ENCODE measurements around the gene PSG3. TPM values are rescaled to one million over a fixed set of nuclear protein-coding genes. Genes with fewer than 3 reads are reported as not detected.

Gene PSG3
- total RNA-seq, 3 donors from 2014 or later (not counting 1 experiment from before 2014, with no cell fraction given) = not detected

- TF ChIP-seq CTCF (IDR thresholded peaks at IDR 0.05) = no peak
- no peak overlapping the region for H3K27ac Mint-ChIP-seq
- no peak overlapping the region for H3K27ac ChIP-seq (ENCODE audit: low read length)
- WGBS (ENCODE audit: insufficient coverage) = 33% methylated on average over 18 of the region's 22 CpGs
- intact Hi-C loops (cut with micrococcal nuclease) = no loop called here
- ATAC-seq (no peak), DNase-seq (no peak)
- H3K27me3 Mint-ChIP-seq (ENCODE audit: low read depth in 2 of 2) = peaks cover 33 to 54% of the 10 kb centered on the region in 2 donors
- no peaks in the 10 kb centered on the region for H3K9me3 ChIP-seq (ENCODE audit: control insufficient read depth, insufficient read depth, low read length)
- no peaks in the 10 kb centered on the region for H3K9me3 Mint-ChIP-seq
- no peaks in the 10 kb centered on the region for H3K36me3 ChIP-seq (ENCODE audit: control insufficient read depth, insufficient read depth, low read length)
- H3K4me1 Mint-ChIP-seq = no peaks in the 10 kb centered on the region
- peaks cover 2% of the 10 kb centered on the region for H3K27me3 ChIP-seq (ENCODE audit: control insufficient read depth, insufficient read depth, low read length)
- H3K4me1 ChIP-seq (ENCODE audit: control insufficient read depth, insufficient read depth, low read length) = no peaks in the 10 kb centered on the region
- H3K4me3 Mint-ChIP-seq = no peak overlapping the region
- H3K36me3 Mint-ChIP-seq = no peaks in the 10 kb centered on the region
- H3K4me3 ChIP-seq (ENCODE audit: low read length) = no peak overlapping the region
Measured at GRCh38 chr19:42697884-42698283, 42.4 kb downstream of the PSG3 start.

GRCh38 chr19:42695811-42696503 is 44.3 kb downstream of the PSG3 start:
- H3K4me1 Mint-ChIP-seq = no peaks in the 10 kb centered on the region
- WGBS (ENCODE audit: insufficient coverage) = 88% methylated on average over 11 of the region's 12 CpGs
- intact Hi-C loops (cut with micrococcal nuclease) = no loop called here
- no peaks in the 10 kb centered on the region for H3K4me1 ChIP-seq (ENCODE audit: control insufficient read depth, insufficient read depth, low read length)
- H3K27ac ChIP-seq (ENCODE audit: low read length) = no peak overlapping the region
- H3K4me3 Mint-ChIP-seq = no peak overlapping the region
- no peaks in the 10 kb centered on the region for H3K9me3 Mint-ChIP-seq
- peaks cover 2% of the 10 kb centered on the region for H3K27me3 ChIP-seq (ENCODE audit: control insufficient read depth, insufficient read depth, low read length)
- H3K36me3 Mint-ChIP-seq = no peaks in the 10 kb centered on the region
- H3K9me3 ChIP-seq (ENCODE audit: control insufficient read depth, insufficient read depth, low read length) = no peaks in the 10 kb centered on the region
- H3K27ac Mint-ChIP-seq = no peak overlapping the region
- TF ChIP-seq CTCF (IDR thresholded peaks at IDR 0.05) = no peak
- DNase-seq = no peak
- H3K36me3 ChIP-seq (ENCODE audit: control insufficient read depth, insufficient read depth, low read length) = no peaks in the 10 kb centered on the region
- ATAC-seq = no peak
- no peak overlapping the region for H3K4me3 ChIP-seq (ENCODE audit: low read length)
- peaks cover 38 to 74% of the 10 kb centered on the region in 2 donors for H3K27me3 Mint-ChIP-seq (ENCODE audit: low read depth in 2 of 2)

- WGBS (ENCODE audit: insufficient coverage) = 25% methylated on average over 5 of the region's 5 CpGs
- DNase-seq (no peak), ATAC-seq (no peak)
- Histone ChIP-seq H3K4me3 (ENCODE audit: low read length) (no peak overlapping the region), H3K36me3 (ENCODE audit: control insufficient read depth, insufficient read depth, low read length) (no peaks in the 10 kb centered on the region), H3K4me1 (ENCODE audit: control insufficient read depth, insufficient read depth, low read length) (no peaks in the 10 kb centered on the region), H3K27me3 (ENCODE audit: control insufficient read depth, insufficient read depth, low read length) (peaks cover 2% of the 10 kb centered on the region), H3K27ac (ENCODE audit: low read length) (no peak overlapping the region), H3K9me3 (ENCODE audit: control insufficient read depth, insufficient read depth, low read length) (no peaks in the 10 kb centered on the region)
- Mint-ChIP-seq H3K27ac (no peak overlapping the region), H3K4me3 (no peak overlapping the region), H3K36me3 (no peaks in the 10 kb centered on the region), H3K9me3 (no peaks in the 10 kb centered on the region), H3K4me1 (no peaks in the 10 kb centered on the region), H3K27me3 (ENCODE audit: low read depth in 2 of 2) (peaks cover 24 to 67% of the 10 kb centered on the region in 2 donors)
- intact Hi-C loops (cut with micrococcal nuclease) = no loop called here
- no peak for TF ChIP-seq CTCF (IDR thresholded peaks at IDR 0.05)
Measured at GRCh38 chr19:42693760-42694350, 46.4 kb downstream of the PSG3 start.

Data from natural killer cell (primary cell).